HCT116 (cell line): ENCODE data around the gene RAB13. TPM values are rescaled to one million over a fixed set of nuclear protein-coding genes. Genes with fewer than 3 reads are reported as not detected.

Experiments
- ATAC-seq: fragments of 200-7000 bp; cut with Tn5 transposase; 2 replicates; pipeline ENCODE4 v1.9.1; 2020; ENCODE audit warnings: mild to moderate bottlenecking, moderate library complexity
- BruUV-seq: library from RNA; stranded (reverse); fragments of 400-500 nt; replicated peaks from 2 replicates; lab custom pipeline; 2021; lab: Mats Ljungman, UMichigan
- CTCF ChIA-PET: fragments of 300-600 bp; sonication (Branson Sonifier 250); formaldehyde crosslinking; loops from one replicate; lab custom pipeline; 2021; ENCODE audit warnings: antibody characterized with exemption; lab: Charles Lee
- POLR2A ChIA-PET: fragments of 300-600, 350-600 bp; sonication (Branson Sonifier 250); formaldehyde crosslinking; loops from one replicate; lab custom pipeline; 2021; ENCODE audit warnings: antibody characterized with exemption; lab: Charles Lee
- RAD21 ChIA-PET, 2 experiments: fragments of 300-600 bp; sonication (Branson Sonifier 250); formaldehyde crosslinking; loops; one replicate each; lab custom pipeline; 2023; ENCODE audit warnings: low total read pairs in 2 of 2; ENCODE audit not compliant: uncharacterized antibody in 2 of 2, unreplicated experiment in 2 of 2, low non-redundant PET in 1 of 2; lab: Charles Lee
- DNase-seq: peaks from one replicate; pipeline ENCODE4 v3.0.0-alpha.2; 2010; ENCODE audit warnings: low read depth, low spot score
- H2AFZ ChIP-seq: fragments of 200-600 bp; shearing (Covaris generic), sonication (generic); 2 replicates; pipeline ENCODE4 v1.6.1; 2017; ENCODE audit warnings: low read depth, mixed run types, mixed read lengths, antibody characterized with exemption, low read length; ENCODE audit not compliant: poor library complexity, severe bottlenecking
- H3K27ac ChIP-seq: 2 replicates; pipeline ENCODE4 v1.5.1; 2012; ENCODE audit warnings: low read depth, low read length
- H3K27me3 ChIP-seq: fragments of 200-600 bp; sonication (generic); 2 replicates; pipeline ENCODE4 v1.6.1; 2016; ENCODE audit warnings: mixed run types, low read length, mixed read lengths; ENCODE audit not compliant: insufficient read depth
- H3K36me3 ChIP-seq, 2 experiments: fragments of 200-500 bp in 1 of 2; fragments of 200-600 bp in 1 of 2; sonication (Bioruptor generic) in 1 of 2; sonication (generic) in 1 of 2; 2 replicates each; pipeline versions ENCODE4 v1.5.1 to v1.6.1; 2014 to 2016; ENCODE audit warnings: low read length in 2 of 2, inconsistent platforms in 1 of 2, mixed read lengths in 1 of 2, mixed run types in 1 of 2; ENCODE audit not compliant: insufficient read depth in 2 of 2, control insufficient read depth in 1 of 2
- H3K4me1 ChIP-seq, 2 experiments: fragments of 200-600 bp in 1 of 2; sonication (generic) in 1 of 2; 2 replicates each; pipeline versions ENCODE4 v1.5.1 to v1.6.1; 2012 to 2017; ENCODE audit warnings: low read length in 2 of 2, inconsistent platforms in 1 of 2, mild to moderate bottlenecking in 1 of 2, mixed read lengths in 1 of 2, mixed run types in 1 of 2, moderate library complexity in 1 of 2; ENCODE audit not compliant: insufficient read depth in 2 of 2, control insufficient read depth in 1 of 2
- H3K4me2 ChIP-seq: fragments of 200-600 bp; sonication (generic); 2 replicates; pipeline ENCODE4 v1.6.1; 2017; ENCODE audit warnings: mixed run types, low read length, mixed read lengths
- H3K4me3 ChIP-seq, 2 experiments: fragments of 200-600 bp in 1 of 2; sonication (generic) in 1 of 2; replicated peaks in 1 of 2; 2 replicates each; pipeline ENCODE4 v1.5.1; 2011 to 2016; ENCODE audit warnings: low read length in 2 of 2, control low read depth in 1 of 2, low read depth in 1 of 2, mild to moderate bottlenecking in 1 of 2, mixed read lengths in 1 of 2, mixed run types in 1 of 2
- H3K79me2 ChIP-seq: fragments of 200-600 bp; sonication (generic); 2 replicates; pipeline ENCODE4 v1.6.1; 2017; ENCODE audit warnings: mild to moderate bottlenecking, mixed run types, low read length, moderate library complexity, mixed read lengths; ENCODE audit not compliant: insufficient read depth
- H3K9ac ChIP-seq: fragments of 200-600 bp; sonication (generic); 2 replicates; pipeline ENCODE4 v1.6.1; 2016; ENCODE audit warnings: low read length, mixed read lengths
- H3K9me2 ChIP-seq: fragments of 200-600 bp; sonication (generic), shearing (Covaris generic); 2 replicates; pipeline ENCODE4 v1.6.1; 2017; ENCODE audit warnings: mixed run types, mild to moderate bottlenecking, moderate library complexity; ENCODE audit not compliant: insufficient read depth
- H3K9me3 ChIP-seq, 2 experiments: fragments of 200-500 bp in 1 of 2; fragments of 200-600 bp in 1 of 2; sonication (Bioruptor generic) in 1 of 2; sonication (generic) in 1 of 2; 2 replicates each; pipeline ENCODE4 v1.6.1; 2014 to 2017; ENCODE audit warnings: low read length in 2 of 2, mixed read lengths in 2 of 2, inconsistent platforms in 1 of 2, low read depth in 1 of 2, mild to moderate bottlenecking in 1 of 2, mixed run types in 1 of 2, moderate library complexity in 1 of 2; ENCODE audit not compliant: control insufficient read depth in 1 of 2, insufficient read depth in 1 of 2
- H4K20me1 ChIP-seq: fragments of 200-600 bp; sonication (generic), shearing (Covaris generic); 2 replicates; pipeline ENCODE4 v1.6.1; 2017; ENCODE audit warnings: mixed run types, mild to moderate bottlenecking, moderate library complexity; ENCODE audit not compliant: insufficient read depth
- JUND ChIP-seq: IDR thresholded peaks from 2 replicates; pipeline ENCODE4 v1.6.1; 2012
- POLR2A ChIP-seq: IDR thresholded peaks from 2 replicates; pipeline ENCODE4 v1.7.0; 2011; ENCODE audit warnings: borderline replicate concordance; ENCODE audit not compliant: insufficient read depth, insufficient read length; ENCODE audit errors: extremely low read depth
- POLR2AphosphoS5 ChIP-seq: IDR thresholded peaks from 2 replicates; pipeline ENCODE4 v1.6.1; 2011; ENCODE audit warnings: mild to moderate bottlenecking, low read depth, low read length, moderate library complexity
- YY1 ChIP-seq: IDR thresholded peaks from 2 replicates; pipeline ENCODE4 v1.6.1; 2011; ENCODE audit warnings: low read length, low read depth, moderate library complexity, mild to moderate bottlenecking; ENCODE audit not compliant: insufficient replicate concordance; ENCODE audit errors: extremely low read depth
- ZFX ChIP-seq: fragments of 450-650 bp; IDR thresholded peaks from 2 replicates; pipeline ENCODE4 v1.6.1; 2017
- intact Hi-C: fragments of 100-400 bp; cut with micrococcal nuclease; formaldehyde crosslinking; loops from 2 replicates; pipeline ENCODE4 v1.10.0; 2022
- total RNA-seq: library from RNA; stranded (reverse); gene quantifications from one replicate; pipeline ENCODE4 v1.2.1, GENCODE V29; 2021; ENCODE audit not compliant: unreplicated experiment
- TF ChIP-seq, protein P1 (sequence below): IDR thresholded peaks from 2 replicates; pipeline ENCODE4 v1.6.1; 2011; ENCODE audit warnings: mild to moderate bottlenecking, low read length, moderate library complexity; ENCODE audit not compliant: insufficient replicate concordance; ENCODE audit errors: extremely low read depth
- TF ChIP-seq, protein P2 (sequence below): IDR thresholded peaks from 2 replicates; pipeline ENCODE4 v1.6.1; 2012
- TF ChIP-seq, protein P3 (sequence below): IDR thresholded peaks from 2 replicates; pipeline ENCODE4 v1.6.1; 2012

The RAB13 gene
- total RNA-seq, 1 experiment from 2014 or later, result 93.6 TPM

DNA sequence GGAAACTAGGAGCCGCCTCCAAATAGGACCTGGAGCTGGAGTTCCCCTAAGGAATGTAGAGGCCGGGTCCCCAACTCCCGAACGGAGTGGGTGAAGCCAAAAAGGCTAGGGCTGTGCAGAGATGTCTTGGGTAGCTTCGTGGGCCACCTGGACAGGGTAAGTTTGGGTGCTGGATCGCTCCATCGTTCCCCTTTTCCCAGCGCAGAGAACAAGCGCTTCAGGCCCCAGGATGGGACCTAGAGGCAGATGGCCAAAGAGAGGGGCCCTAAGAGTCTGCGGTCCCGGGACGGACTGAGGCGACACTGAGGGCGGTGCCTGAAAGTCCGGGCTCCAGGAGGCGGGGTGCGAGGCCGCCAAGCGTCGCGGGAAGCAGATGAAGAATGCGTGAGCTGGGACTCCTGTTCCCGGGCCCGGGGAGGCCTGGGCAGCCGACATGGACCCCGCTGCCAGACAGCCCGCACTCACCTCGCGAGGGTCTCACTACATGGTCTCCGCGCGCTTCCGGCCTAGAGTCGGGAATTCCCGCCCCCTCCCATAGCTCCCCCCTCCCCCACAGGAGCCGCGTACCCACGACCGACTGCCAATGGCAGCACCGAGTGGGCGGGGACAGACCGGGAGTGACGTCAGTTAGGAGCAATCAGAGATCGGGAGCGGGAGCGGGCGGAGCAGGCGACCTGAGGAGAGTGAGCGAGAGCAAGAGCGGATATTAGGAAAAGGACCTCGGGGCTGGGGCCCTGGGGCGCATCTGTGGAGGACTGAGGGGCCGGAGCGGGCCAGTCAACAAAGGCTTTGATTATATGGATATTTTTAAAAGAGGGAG is 22.9 kb downstream of the RAB13 start, which contains the start of gene SLC39A1:
TSS of gene SLC39A1 (minus strand) at position 508 of the 820 bp plus-strand sequence. CDS start 822 bp downstream, outside the sequence.
- ChIA-PET POLR2A (interaction anchor here (0.8 to 2.8 kb wide), 6 partner anchors 11 to 41 kb away, joined by 3 to 18 read pairs (median 4); partner anchors contain the start of genes DENND4B, GATAD2B and RPS27), CTCF (interaction anchor here (0.8 to 2.1 kb wide), 2 partner anchors 17 to 24 kb away, joined by 3 to 9 read pairs; partner anchors contain the start of gene DENND4B), RAD21 (interaction anchor here in 1 of 2 experiments (0.9 kb wide), 1 partner anchor 14 kb away, joined by 3 read pairs; the partner anchor contains the start of gene JTB)
- Histone ChIP-seq H3K36me3 (peaks cover 5 to 11% of the 10 kb centered on the region in 2 experiments; a peak in 1 of 4 replicates), H3K9me3 (no peaks in the 10 kb centered on the region), H3K4me2 (peak within 1 kb of the TSS; percentile 86), H3K27ac (peak within 1 kb of the TSS; percentile 93), H3K9ac (peak within 1 kb of the TSS; percentile 96), H3K4me1 (peaks cover 26 to 61% of the 10 kb centered on the region in 2 experiments), H3K79me2 (peaks cover 34% of the 10 kb centered on the region), H3K4me3 (peak within 1 kb of the TSS; percentile 94 to 97), H4K20me1 (no peaks in the 10 kb centered on the region), H3K9me2 (no peaks in the 10 kb centered on the region), H2AFZ (no peak within 1 kb of the TSS), H3K27me3 (no peaks in the 10 kb centered on the region)
- BruUV-seq, result TSS peak; percentile 43
- TF ChIP-seq, protein P1, sequence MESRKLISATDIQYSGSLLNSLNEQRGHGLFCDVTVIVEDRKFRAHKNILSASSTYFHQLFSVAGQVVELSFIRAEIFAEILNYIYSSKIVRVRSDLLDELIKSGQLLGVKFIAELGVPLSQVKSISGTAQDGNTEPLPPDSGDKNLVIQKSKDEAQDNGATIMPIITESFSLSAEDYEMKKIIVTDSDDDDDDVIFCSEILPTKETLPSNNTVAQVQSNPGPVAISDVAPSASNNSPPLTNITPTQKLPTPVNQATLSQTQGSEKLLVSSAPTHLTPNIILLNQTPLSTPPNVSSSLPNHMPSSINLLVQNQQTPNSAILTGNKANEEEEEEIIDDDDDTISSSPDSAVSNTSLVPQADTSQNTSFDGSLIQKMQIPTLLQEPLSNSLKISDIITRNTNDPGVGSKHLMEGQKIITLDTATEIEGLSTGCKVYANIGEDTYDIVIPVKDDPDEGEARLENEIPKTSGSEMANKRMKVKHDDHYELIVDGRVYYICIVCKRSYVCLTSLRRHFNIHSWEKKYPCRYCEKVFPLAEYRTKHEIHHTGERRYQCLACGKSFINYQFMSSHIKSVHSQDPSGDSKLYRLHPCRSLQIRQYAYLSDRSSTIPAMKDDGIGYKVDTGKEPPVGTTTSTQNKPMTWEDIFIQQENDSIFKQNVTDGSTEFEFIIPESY, result no peak
- TF ChIP-seq, protein P2, sequence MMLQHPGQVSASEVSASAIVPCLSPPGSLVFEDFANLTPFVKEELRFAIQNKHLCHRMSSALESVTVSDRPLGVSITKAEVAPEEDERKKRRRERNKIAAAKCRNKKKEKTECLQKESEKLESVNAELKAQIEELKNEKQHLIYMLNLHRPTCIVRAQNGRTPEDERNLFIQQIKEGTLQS, result no peak
- TF ChIP-seq, protein P3, sequence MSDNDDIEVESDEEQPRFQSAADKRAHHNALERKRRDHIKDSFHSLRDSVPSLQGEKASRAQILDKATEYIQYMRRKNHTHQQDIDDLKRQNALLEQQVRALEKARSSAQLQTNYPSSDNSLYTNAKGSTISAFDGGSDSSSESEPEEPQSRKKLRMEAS, result no peak
- TF ChIP-seq YY1 (peak; percentile 41), JUND (no peak), POLR2AphosphoS5 (peak; percentile 83), ZFX (peak; percentile 62; the same call in 1 of the 2 replicates), POLR2A (peak; percentile 90)
- ATAC-seq (peak; percentile 69), DNase-seq (peak; percentile 94)
- intact Hi-C loops, result loop anchor here (5.0 kb wide), 1 partner anchor 181 kb away; no protein-coding TSS in a partner anchor
